WTC11 (cell line): Measurements from ENCODE around the gene H19. TPM values are rescaled to one million over a fixed set of nuclear protein-coding genes. Genes with fewer than 3 reads are reported as not detected.

ENCODE experiments used
- ATAC-seq: fragments of 200-7000 bp; cut with Tn5 transposase; 2 replicates; pipeline ENCODE4 v1.10.0; 2021; ENCODE audit warnings: mild to moderate bottlenecking, moderate library complexity
- CTCF ChIA-PET: fragments of 300-600 bp; sonication (Branson Sonifier 250); formaldehyde crosslinking; loops from one replicate; lab custom pipeline; 2021; ENCODE audit warnings: antibody characterized with exemption; lab: Charles Lee
- POLR2A ChIA-PET: fragments of 350-600 bp; sonication (Branson Sonifier 250); formaldehyde crosslinking; loops from one replicate; lab custom pipeline; 2021; ENCODE audit warnings: antibody characterized with exemption; lab: Charles Lee
- DNase-seq: peaks from one replicate; pipeline ENCODE4 v3.0.0; 2021; ENCODE audit warnings: low spot score
- H3K27ac Mint-ChIP-seq: 2 replicates; pipeline ENCODE4 v1.8.0; 2021; ENCODE audit warnings: mixed read lengths
- H3K27me3 Mint-ChIP-seq: 2 replicates; pipeline ENCODE4 v1.8.0; 2021; ENCODE audit warnings: low read depth, mild to moderate bottlenecking, moderate library complexity, mixed read lengths
- H3K36me3 Mint-ChIP-seq: 2 replicates; pipeline ENCODE4 v1.8.0; 2021; ENCODE audit warnings: mixed read lengths
- H3K4me1 Mint-ChIP-seq: 2 replicates; pipeline ENCODE4 v1.8.0; 2022; ENCODE audit warnings: mixed read lengths
- H3K4me3 Mint-ChIP-seq: 2 replicates; pipeline ENCODE4 v1.8.0; 2021; ENCODE audit warnings: mild to moderate bottlenecking, moderate library complexity, mixed read lengths
- H3K9me3 Mint-ChIP-seq: 2 replicates; pipeline ENCODE4 v1.8.0; 2021; ENCODE audit warnings: mixed read lengths
- IRF2 ChIP-seq: sonication (generic); formaldehyde crosslinking; IDR thresholded peaks from 2 replicates; pipeline ENCODE4 v1.8.0; 2022; ENCODE audit warnings: low read depth, missing genetic modification reagents, borderline replicate concordance
- RELA ChIP-seq: sonication (generic); formaldehyde crosslinking; IDR thresholded peaks from 2 replicates; pipeline ENCODE4 v1.8.1; 2022; ENCODE audit warnings: missing genetic modification reagents, mild to moderate bottlenecking, borderline replicate concordance
- SMAD4 ChIP-seq: sonication (generic); formaldehyde crosslinking; IDR thresholded peaks from 2 replicates; pipeline ENCODE4 v1.8.0; 2022; ENCODE audit warnings: mild to moderate bottlenecking, missing genetic modification reagents
- SP1 ChIP-seq: sonication (generic); formaldehyde crosslinking; conservative IDR thresholded peaks from 2 replicates; pipeline ENCODE4 v1.8.1; 2022; ENCODE audit warnings: missing genetic modification reagents
- ZBTB21 ChIP-seq: sonication (generic); formaldehyde crosslinking; IDR thresholded peaks from 2 replicates; pipeline ENCODE4 v1.8.1; 2023; ENCODE audit warnings: mild to moderate bottlenecking, missing genetic modification reagents, borderline replicate concordance
- ZNF121 ChIP-seq: sonication (generic); formaldehyde crosslinking; IDR thresholded peaks from 2 replicates; pipeline ENCODE4 v1.8.0; 2023; ENCODE audit warnings: missing genetic modification reagents
- total RNA-seq: library from RNA; stranded (reverse); gene quantifications from 3 replicates; pipeline ENCODE4 v1.2.3, GENCODE V29; 2021
- TF ChIP-seq, protein P1 (sequence below): fragments of 250-450 bp; sonication (Bioruptor Pico); IDR thresholded peaks from 2 replicates; pipeline ENCODE4 v1.9.0; 2021; ENCODE audit warnings: mild to moderate bottlenecking
- TF ChIP-seq, protein P2 (sequence below): sonication (generic); formaldehyde crosslinking; IDR thresholded peaks from 2 replicates; pipeline ENCODE4 v1.8.1; 2023; ENCODE audit warnings: mild to moderate bottlenecking, missing genetic modification reagents, moderate library complexity
- TF ChIP-seq, protein P3 (sequence below): sonication (generic); formaldehyde crosslinking; IDR thresholded peaks from 2 replicates; pipeline ENCODE4 v1.8.1; 2023; ENCODE audit warnings: mild to moderate bottlenecking, missing genetic modification reagents
- TF ChIP-seq, protein P4 (sequence below): fragments of 250-450 bp; sonication (Bioruptor Pico); IDR thresholded peaks from 2 replicates; pipeline ENCODE4 v1.9.0; 2021; ENCODE audit warnings: mild to moderate bottlenecking
- TF ChIP-seq, protein P5 (sequence below): sonication (generic); formaldehyde crosslinking; IDR thresholded peaks from 2 replicates; pipeline ENCODE4 v1.8.0; 2022; ENCODE audit warnings: mild to moderate bottlenecking, missing genetic modification reagents
- TF ChIP-seq, protein P6 (sequence below): sonication (generic); formaldehyde crosslinking; IDR thresholded peaks from 2 replicates; pipeline ENCODE4 v1.8.0; 2023; ENCODE audit warnings: missing genetic modification reagents, mild to moderate bottlenecking, borderline replicate concordance
- TF ChIP-seq, protein P7 (sequence below): sonication (generic); formaldehyde crosslinking; IDR thresholded peaks from 2 replicates; pipeline ENCODE4 v1.8.1; 2022; ENCODE audit warnings: mild to moderate bottlenecking, missing genetic modification reagents, moderate library complexity, borderline replicate concordance

The H19 gene
- total RNA-seq, 1 experiment from 2014 or later, result 12.7 TPM

DNA sequence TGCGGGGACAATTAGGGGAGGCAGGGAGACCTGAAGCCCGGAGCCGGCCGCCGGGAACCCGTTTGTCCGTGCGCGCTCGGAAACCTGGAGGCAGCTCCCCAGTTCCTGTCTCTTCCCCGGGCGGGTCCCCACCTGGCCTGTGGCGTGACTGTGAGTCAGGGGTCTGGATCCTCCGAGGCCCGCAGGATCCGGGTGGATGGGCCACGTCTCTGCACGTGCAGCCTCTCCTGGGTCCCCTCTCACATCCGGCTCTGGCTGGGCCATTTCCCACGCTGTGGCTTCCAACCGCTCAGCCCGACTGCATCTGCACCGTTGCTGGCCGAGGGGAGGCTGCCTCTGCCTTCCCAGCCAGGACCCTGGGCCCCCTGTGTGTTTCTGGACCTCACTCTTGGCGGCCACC lies 14.8 kb upstream of the H19 start (continued):
- TF ChIP-seq, protein P1, sequence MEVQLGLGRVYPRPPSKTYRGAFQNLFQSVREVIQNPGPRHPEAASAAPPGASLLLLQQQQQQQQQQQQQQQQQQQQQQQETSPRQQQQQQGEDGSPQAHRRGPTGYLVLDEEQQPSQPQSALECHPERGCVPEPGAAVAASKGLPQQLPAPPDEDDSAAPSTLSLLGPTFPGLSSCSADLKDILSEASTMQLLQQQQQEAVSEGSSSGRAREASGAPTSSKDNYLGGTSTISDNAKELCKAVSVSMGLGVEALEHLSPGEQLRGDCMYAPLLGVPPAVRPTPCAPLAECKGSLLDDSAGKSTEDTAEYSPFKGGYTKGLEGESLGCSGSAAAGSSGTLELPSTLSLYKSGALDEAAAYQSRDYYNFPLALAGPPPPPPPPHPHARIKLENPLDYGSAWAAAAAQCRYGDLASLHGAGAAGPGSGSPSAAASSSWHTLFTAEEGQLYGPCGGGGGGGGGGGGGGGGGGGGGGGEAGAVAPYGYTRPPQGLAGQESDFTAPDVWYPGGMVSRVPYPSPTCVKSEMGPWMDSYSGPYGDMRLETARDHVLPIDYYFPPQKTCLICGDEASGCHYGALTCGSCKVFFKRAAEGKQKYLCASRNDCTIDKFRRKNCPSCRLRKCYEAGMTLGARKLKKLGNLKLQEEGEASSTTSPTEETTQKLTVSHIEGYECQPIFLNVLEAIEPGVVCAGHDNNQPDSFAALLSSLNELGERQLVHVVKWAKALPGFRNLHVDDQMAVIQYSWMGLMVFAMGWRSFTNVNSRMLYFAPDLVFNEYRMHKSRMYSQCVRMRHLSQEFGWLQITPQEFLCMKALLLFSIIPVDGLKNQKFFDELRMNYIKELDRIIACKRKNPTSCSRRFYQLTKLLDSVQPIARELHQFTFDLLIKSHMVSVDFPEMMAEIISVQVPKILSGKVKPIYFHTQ (CRISPR knock-in tag), result no peak
- TF ChIP-seq SMAD4 (CRISPR knock-in tag), result no peak

DNA sequence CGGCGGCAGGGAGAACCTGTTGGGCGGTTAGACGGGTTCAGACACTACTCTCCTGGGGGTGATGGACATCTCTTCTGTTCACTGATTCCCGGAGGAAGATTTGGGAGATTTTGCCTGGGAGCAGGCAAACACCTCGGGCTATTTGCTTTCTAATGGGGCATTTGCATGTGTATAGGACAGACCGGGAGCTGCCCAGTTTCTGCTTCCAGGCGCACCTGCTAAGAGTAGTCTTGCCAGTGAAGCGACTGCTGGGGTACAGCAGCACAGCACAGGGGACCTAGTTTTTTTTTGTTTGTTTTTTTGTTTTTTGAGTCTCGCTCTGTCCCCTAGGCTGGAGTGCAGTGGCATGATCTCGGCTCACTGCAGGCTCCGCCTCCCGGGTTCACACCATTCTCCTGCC lies 6.8 kb upstream of the H19 start:
- Mint-ChIP-seq H3K27me3 (no peaks in the 10 kb centered on the region), H3K36me3 (no peaks in the 10 kb centered on the region), H3K4me3 (no peak overlapping the region), H3K4me1 (no peaks in the 10 kb centered on the region), H3K27ac (no peak overlapping the region), H3K9me3 (no peaks in the 10 kb centered on the region)
- ChIA-PET CTCF (interaction anchor here (0.7 to 4.9 kb wide), 10 partner anchors 25 to 352 kb away, joined by 3 to 159 read pairs (median 5); no protein-coding TSS in a partner anchor), POLR2A (interaction anchor here (0.6 kb wide), 1 partner anchor 352 kb away, joined by 3 read pairs; no protein-coding TSS in a partner anchor)
- no peak for DNase-seq
- ATAC-seq, result peak; percentile 85
- TF ChIP-seq ZBTB21 (CRISPR knock-in tag) (no peak), SP1 (no peak)

DNA sequence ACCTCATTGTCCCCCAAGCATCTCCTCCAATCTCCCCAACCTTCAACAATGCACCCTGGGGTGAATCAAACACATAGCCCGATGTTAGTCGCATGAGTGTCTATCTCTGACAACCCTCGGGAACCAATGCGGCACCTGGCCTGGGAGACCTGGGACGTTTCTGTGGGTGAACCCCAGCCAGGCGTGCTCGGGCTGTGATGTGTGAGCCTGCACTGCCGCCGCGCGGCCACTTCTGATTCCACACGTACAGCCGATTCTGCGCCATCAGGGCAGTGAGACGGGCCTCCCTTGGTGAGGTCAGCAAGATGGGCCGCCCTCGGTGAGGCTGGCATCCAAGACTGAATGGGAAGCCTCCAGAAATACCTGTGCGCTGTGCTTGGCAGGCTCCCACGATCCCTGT lies 5.2 kb upstream of the H19 start:
- no peaks in the 10 kb centered on the region for H3K27me3 Mint-ChIP-seq

More for the DNA sequence above, 5.2 kb upstream of the H19 start:
- no peak for TF ChIP-seq RELA (CRISPR knock-in tag)
- TF ChIP-seq ZNF121 (CRISPR knock-in tag), result no peak
- TF ChIP-seq, protein P2, sequence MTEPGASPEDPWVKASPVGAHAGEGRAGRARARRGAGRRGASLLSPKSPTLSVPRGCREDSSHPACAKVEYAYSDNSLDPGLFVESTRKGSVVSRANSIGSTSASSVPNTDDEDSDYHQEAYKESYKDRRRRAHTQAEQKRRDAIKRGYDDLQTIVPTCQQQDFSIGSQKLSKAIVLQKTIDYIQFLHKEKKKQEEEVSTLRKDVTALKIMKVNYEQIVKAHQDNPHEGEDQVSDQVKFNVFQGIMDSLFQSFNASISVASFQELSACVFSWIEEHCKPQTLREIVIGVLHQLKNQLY (CRISPR knock-in tag), result no peak
- TF ChIP-seq, protein P3, sequence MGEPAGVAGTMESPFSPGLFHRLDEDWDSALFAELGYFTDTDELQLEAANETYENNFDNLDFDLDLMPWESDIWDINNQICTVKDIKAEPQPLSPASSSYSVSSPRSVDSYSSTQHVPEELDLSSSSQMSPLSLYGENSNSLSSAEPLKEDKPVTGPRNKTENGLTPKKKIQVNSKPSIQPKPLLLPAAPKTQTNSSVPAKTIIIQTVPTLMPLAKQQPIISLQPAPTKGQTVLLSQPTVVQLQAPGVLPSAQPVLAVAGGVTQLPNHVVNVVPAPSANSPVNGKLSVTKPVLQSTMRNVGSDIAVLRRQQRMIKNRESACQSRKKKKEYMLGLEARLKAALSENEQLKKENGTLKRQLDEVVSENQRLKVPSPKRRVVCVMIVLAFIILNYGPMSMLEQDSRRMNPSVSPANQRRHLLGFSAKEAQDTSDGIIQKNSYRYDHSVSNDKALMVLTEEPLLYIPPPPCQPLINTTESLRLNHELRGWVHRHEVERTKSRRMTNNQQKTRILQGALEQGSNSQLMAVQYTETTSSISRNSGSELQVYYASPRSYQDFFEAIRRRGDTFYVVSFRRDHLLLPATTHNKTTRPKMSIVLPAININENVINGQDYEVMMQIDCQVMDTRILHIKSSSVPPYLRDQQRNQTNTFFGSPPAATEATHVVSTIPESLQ (CRISPR knock-in tag), result no peak
- TF ChIP-seq, protein P4, sequence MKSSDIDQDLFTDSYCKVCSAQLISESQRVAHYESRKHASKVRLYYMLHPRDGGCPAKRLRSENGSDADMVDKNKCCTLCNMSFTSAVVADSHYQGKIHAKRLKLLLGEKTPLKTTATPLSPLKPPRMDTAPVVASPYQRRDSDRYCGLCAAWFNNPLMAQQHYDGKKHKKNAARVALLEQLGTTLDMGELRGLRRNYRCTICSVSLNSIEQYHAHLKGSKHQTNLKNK, result no peak
- TF ChIP-seq, protein P5, sequence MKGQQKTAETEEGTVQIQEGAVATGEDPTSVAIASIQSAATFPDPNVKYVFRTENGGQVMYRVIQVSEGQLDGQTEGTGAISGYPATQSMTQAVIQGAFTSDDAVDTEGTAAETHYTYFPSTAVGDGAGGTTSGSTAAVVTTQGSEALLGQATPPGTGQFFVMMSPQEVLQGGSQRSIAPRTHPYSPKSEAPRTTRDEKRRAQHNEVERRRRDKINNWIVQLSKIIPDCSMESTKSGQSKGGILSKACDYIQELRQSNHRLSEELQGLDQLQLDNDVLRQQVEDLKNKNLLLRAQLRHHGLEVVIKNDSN (CRISPR knock-in tag), result no peak
- TF ChIP-seq IRF2 (CRISPR knock-in tag), result no peak
- TF ChIP-seq, protein P6, sequence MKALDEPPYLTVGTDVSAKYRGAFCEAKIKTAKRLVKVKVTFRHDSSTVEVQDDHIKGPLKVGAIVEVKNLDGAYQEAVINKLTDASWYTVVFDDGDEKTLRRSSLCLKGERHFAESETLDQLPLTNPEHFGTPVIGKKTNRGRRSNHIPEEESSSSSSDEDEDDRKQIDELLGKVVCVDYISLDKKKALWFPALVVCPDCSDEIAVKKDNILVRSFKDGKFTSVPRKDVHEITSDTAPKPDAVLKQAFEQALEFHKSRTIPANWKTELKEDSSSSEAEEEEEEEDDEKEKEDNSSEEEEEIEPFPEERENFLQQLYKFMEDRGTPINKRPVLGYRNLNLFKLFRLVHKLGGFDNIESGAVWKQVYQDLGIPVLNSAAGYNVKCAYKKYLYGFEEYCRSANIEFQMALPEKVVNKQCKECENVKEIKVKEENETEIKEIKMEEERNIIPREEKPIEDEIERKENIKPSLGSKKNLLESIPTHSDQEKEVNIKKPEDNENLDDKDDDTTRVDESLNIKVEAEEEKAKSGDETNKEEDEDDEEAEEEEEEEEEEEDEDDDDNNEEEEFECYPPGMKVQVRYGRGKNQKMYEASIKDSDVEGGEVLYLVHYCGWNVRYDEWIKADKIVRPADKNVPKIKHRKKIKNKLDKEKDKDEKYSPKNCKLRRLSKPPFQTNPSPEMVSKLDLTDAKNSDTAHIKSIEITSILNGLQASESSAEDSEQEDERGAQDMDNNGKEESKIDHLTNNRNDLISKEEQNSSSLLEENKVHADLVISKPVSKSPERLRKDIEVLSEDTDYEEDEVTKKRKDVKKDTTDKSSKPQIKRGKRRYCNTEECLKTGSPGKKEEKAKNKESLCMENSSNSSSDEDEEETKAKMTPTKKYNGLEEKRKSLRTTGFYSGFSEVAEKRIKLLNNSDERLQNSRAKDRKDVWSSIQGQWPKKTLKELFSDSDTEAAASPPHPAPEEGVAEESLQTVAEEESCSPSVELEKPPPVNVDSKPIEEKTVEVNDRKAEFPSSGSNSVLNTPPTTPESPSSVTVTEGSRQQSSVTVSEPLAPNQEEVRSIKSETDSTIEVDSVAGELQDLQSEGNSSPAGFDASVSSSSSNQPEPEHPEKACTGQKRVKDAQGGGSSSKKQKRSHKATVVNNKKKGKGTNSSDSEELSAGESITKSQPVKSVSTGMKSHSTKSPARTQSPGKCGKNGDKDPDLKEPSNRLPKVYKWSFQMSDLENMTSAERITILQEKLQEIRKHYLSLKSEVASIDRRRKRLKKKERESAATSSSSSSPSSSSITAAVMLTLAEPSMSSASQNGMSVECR, result no peak
- TF ChIP-seq SMAD4 (CRISPR knock-in tag), result no peak
- TF ChIP-seq, protein P7, sequence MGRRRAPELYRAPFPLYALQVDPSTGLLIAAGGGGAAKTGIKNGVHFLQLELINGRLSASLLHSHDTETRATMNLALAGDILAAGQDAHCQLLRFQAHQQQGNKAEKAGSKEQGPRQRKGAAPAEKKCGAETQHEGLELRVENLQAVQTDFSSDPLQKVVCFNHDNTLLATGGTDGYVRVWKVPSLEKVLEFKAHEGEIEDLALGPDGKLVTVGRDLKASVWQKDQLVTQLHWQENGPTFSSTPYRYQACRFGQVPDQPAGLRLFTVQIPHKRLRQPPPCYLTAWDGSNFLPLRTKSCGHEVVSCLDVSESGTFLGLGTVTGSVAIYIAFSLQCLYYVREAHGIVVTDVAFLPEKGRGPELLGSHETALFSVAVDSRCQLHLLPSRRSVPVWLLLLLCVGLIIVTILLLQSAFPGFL (CRISPR knock-in tag), result no peak
- TF ChIP-seq, all 79 proteins: peak for 0
- ChIA-PET POLR2A (no interaction called here), CTCF (interaction anchor here (0.6 to 4.9 kb wide), 13 partner anchors 20 to 350 kb away, joined by 3 to 159 read pairs (median 34); partner anchors contain the start of genes MRPL23 and SYT8)
- DNase-seq (no peak), ATAC-seq (no peak)
- Mint-ChIP-seq H3K4me1 (no peaks in the 10 kb centered on the region), H3K4me3 (no peak overlapping the region), H3K9me3 (no peaks in the 10 kb centered on the region), H3K27ac (no peak overlapping the region), H3K36me3 (no peaks in the 10 kb centered on the region)
